ENCODE data around the gene HSBP1. TPM values are rescaled to one million over a fixed set of nuclear protein-coding genes. Genes with fewer than 3 reads are reported as not detected.

Gene HSBP1
- total and polyA plus RNA-seq, 4 experiments from 2014 or later = 27.3 to 35.2 (median 32.5) TPM

GRCh38 chr16:83830091-83830768 lies 22.5 kb downstream of the HSBP1 start:
- Mint-ChIP-seq H3K27ac (peak overlapping the region in 1 of 7 donors; percentile 30), H3K4me3 (no peak overlapping the region), H3K27me3 (peaks cover 0 to under 1% of the 10 kb centered on the region in 2 donors), H3K9me3 (peaks cover 0 to 1% (median 0%) of the 10 kb centered on the region in 8 donors), H3K4me1 (peaks cover 2 to 9% (median 5%) of the 10 kb centered on the region in 4 donors), H3K36me3 (no peaks in the 10 kb centered on the region)
- no peaks in the 10 kb centered on the region for H3K27me3 ChIP-seq (ENCODE audit: insufficient read depth, low read length)
- H3K4me1 ChIP-seq (ENCODE audit: insufficient read depth, low read length) = no peaks in the 10 kb centered on the region
- H3K4me3 ChIP-seq (ENCODE audit: low read length in 2 of 2) = no peak overlapping the region
- intact Hi-C loops (cut with micrococcal nuclease) = no loop called here
- CTCF ChIA-PET (ENCODE audit: partially characterized antibody) = interaction anchor here (1.1 kb wide), 1 partner anchor 12 kb away, joined by 3 read pairs; no protein-coding TSS in a partner anchor
- no peaks in the 10 kb centered on the region for H3K36me3 ChIP-seq (ENCODE audit: insufficient read depth, low read length)
- no peak overlapping the region for H3K27ac ChIP-seq (ENCODE audit: low read depth, low read length)
- DNase-seq = no peak
- H3K9me3 ChIP-seq (ENCODE audit: control insufficient read depth in 1 of 2, low read length in 2 of 2) = no peaks in the 10 kb centered on the region
- POLR2A ChIA-PET (ENCODE audit: partially characterized antibody) = no interaction called here

GRCh38 chr16:83830769-83831455 lies 23.1 kb downstream of the HSBP1 start:
- peak overlapping the region in 1 of 7 donors; percentile 30 for H3K27ac Mint-ChIP-seq
- Histone ChIP-seq H3K27me3 (ENCODE audit: insufficient read depth, low read length) (no peaks in the 10 kb centered on the region), H3K4me1 (ENCODE audit: insufficient read depth, low read length) (peaks cover 5% of the 10 kb centered on the region), H3K27ac (ENCODE audit: low read depth, low read length) (no peak overlapping the region), H3K36me3 (ENCODE audit: insufficient read depth, low read length) (no peaks in the 10 kb centered on the region), H3K9me3 (ENCODE audit: control insufficient read depth in 1 of 2, low read length in 2 of 2) (no peaks in the 10 kb centered on the region), H3K4me3 (ENCODE audit: low read length in 2 of 2) (no peak overlapping the region)
- ChIA-PET CTCF (ENCODE audit: partially characterized antibody) (interaction anchor here (1.1 kb wide), 1 partner anchor 11 kb away, joined by 3 read pairs; no protein-coding TSS in a partner anchor), POLR2A (ENCODE audit: partially characterized antibody) (no interaction called here)
- H3K4me1 Mint-ChIP-seq = peaks cover 5 to 13% (median 10%) of the 10 kb centered on the region in 4 donors
- peaks cover 0 to 1% (median 0%) of the 10 kb centered on the region in 8 donors for H3K9me3 Mint-ChIP-seq
- no peaks in the 10 kb centered on the region for H3K36me3 Mint-ChIP-seq
- peaks cover 0 to 1% of the 10 kb centered on the region in 2 donors for H3K27me3 Mint-ChIP-seq
- H3K4me3 Mint-ChIP-seq = no peak overlapping the region
- intact Hi-C loops (cut with micrococcal nuclease) = no loop called here
- no peak for DNase-seq

GRCh38 chr16:83831456-83831987 lies 23.7 kb downstream of the HSBP1 start:
- Mint-ChIP-seq H3K36me3 (no peaks in the 10 kb centered on the region), H3K4me1 (peaks cover 7 to 17% (median 13%) of the 10 kb centered on the region in 4 donors), H3K4me3 (no peak overlapping the region), H3K27me3 (peaks cover 0 to 3% of the 10 kb centered on the region in 2 donors), H3K9me3 (peaks cover 0 to 1% (median 0%) of the 10 kb centered on the region in 8 donors), H3K27ac (no peak overlapping the region)
- Histone ChIP-seq H3K4me1 (ENCODE audit: insufficient read depth, low read length) (peaks cover 11% of the 10 kb centered on the region), H3K9me3 (ENCODE audit: control insufficient read depth in 1 of 2, low read length in 2 of 2) (no peaks in the 10 kb centered on the region), H3K36me3 (ENCODE audit: insufficient read depth, low read length) (no peaks in the 10 kb centered on the region), H3K4me3 (ENCODE audit: low read length in 2 of 2) (no peak overlapping the region), H3K27ac (ENCODE audit: low read depth, low read length) (no peak overlapping the region), H3K27me3 (ENCODE audit: insufficient read depth, low read length) (no peaks in the 10 kb centered on the region)
- ChIA-PET POLR2A (ENCODE audit: partially characterized antibody) (no interaction called here), CTCF (ENCODE audit: partially characterized antibody) (no interaction called here)
- DNase-seq = no peak
- intact Hi-C loops (cut with micrococcal nuclease) = no loop called here

DNA sequence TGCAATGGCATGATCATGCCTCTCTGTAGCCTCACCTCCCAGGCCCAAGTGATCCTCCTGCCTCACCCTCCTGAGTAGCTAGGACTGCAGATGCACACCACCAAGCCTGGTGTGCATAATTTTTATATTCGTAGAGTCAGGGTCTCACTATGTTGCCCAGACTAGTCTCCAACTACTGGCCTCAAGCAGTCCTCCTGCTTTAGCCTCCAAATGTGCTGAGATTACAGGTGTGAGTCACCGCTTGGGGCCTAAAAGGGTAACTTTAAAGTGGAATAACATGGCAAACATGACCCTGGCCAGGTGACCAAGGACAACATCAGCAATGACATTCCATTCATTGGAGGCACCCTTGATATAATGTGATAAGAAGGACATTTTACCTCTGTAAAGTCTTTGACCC lies 26.1 kb downstream of the HSBP1 start:
- Histone ChIP-seq H3K27me3 (ENCODE audit: insufficient read depth, low read length) (no peaks in the 10 kb centered on the region), H3K4me3 (ENCODE audit: low read length in 2 of 2) (no peak overlapping the region), H3K36me3 (ENCODE audit: insufficient read depth, low read length) (no peaks in the 10 kb centered on the region), H3K4me1 (ENCODE audit: insufficient read depth, low read length) (peaks cover 14% of the 10 kb centered on the region), H3K9me3 (ENCODE audit: control insufficient read depth in 1 of 2, low read length in 2 of 2) (no peaks in the 10 kb centered on the region), H3K27ac (ENCODE audit: low read depth, low read length) (no peak overlapping the region)
- no peak overlapping the region for H3K4me3 Mint-ChIP-seq
- H3K9me3 Mint-ChIP-seq = peaks cover 0 to 1% (median 0%) of the 10 kb centered on the region in 8 donors
- no peaks in the 10 kb centered on the region for H3K36me3 Mint-ChIP-seq
- intact Hi-C loops (cut with micrococcal nuclease) = no loop called here
- CTCF ChIA-PET (ENCODE audit: partially characterized antibody) = interaction anchor here (1.3 kb wide), 1 partner anchor 9 kb away, joined by 5 read pairs; no protein-coding TSS in a partner anchor
- POLR2A ChIA-PET (ENCODE audit: partially characterized antibody) = no interaction called here
- DNase-seq = no peak
- no peak overlapping the region for H3K27ac Mint-ChIP-seq
- peaks cover 6 to 8% of the 10 kb centered on the region in 2 donors for H3K27me3 Mint-ChIP-seq
- peaks cover 7 to 23% (median 14%) of the 10 kb centered on the region in 4 donors for H3K4me1 Mint-ChIP-seq

GRCh38 chr16:83835586-83836566 lies 28.1 kb downstream of the HSBP1 start:
- Histone ChIP-seq H3K27me3 (ENCODE audit: insufficient read depth, low read length) (no peaks in the 10 kb centered on the region), H3K27ac (ENCODE audit: low read depth, low read length) (no peak overlapping the region), H3K4me3 (ENCODE audit: low read length in 2 of 2) (no peak overlapping the region), H3K36me3 (ENCODE audit: insufficient read depth, low read length) (no peaks in the 10 kb centered on the region), H3K9me3 (ENCODE audit: control insufficient read depth in 1 of 2, low read length in 2 of 2) (no peaks in the 10 kb centered on the region), H3K4me1 (ENCODE audit: insufficient read depth, low read length) (peaks cover 14% of the 10 kb centered on the region)
- peak in 3 of 5 donors; percentile 4 to 41 (median 10) for DNase-seq
- peak overlapping the region in 1 of 7 donors; percentile 75 for H3K27ac Mint-ChIP-seq
- H3K9me3 Mint-ChIP-seq = no peaks in the 10 kb centered on the region
- H3K4me3 Mint-ChIP-seq = peak overlapping the region in 5 of 8 donors; percentile 6 to 63 (median 57)
- peaks cover 7 to 23% (median 14%) of the 10 kb centered on the region in 4 donors for H3K4me1 Mint-ChIP-seq
- ChIA-PET CTCF (ENCODE audit: partially characterized antibody) (interaction anchor here (1.0 to 2.5 kb wide), 3 partner anchors 9 to 351 kb away, joined by 3 to 9 read pairs (median 4); partner anchors contain the start of gene TAF1C), POLR2A (ENCODE audit: partially characterized antibody) (interaction anchor here (0.6 kb wide), 1 partner anchor 682 kb away, joined by 4 read pairs; no protein-coding TSS in a partner anchor)
- no peaks in the 10 kb centered on the region for H3K36me3 Mint-ChIP-seq
- H3K27me3 Mint-ChIP-seq = peaks cover 7 to 8% of the 10 kb centered on the region in 2 donors
- intact Hi-C loops (cut with micrococcal nuclease) = no loop called here

- CTCF ChIA-PET (ENCODE audit: partially characterized antibody) = interaction anchor here (1.2 to 2.5 kb wide), 2 partner anchors 11 to 13 kb away, joined by 4 to 9 read pairs; no protein-coding TSS in a partner anchor
- Mint-ChIP-seq H3K9me3 (no peaks in the 10 kb centered on the region), H3K4me1 (peaks cover 7 to 23% (median 14%) of the 10 kb centered on the region in 4 donors), H3K36me3 (no peaks in the 10 kb centered on the region), H3K27me3 (peaks cover 7 to 8% of the 10 kb centered on the region in 2 donors), H3K27ac (peak overlapping the region in 1 of 7 donors; percentile 41), H3K4me3 (no peak overlapping the region)
- Histone ChIP-seq H3K36me3 (ENCODE audit: insufficient read depth, low read length) (no peaks in the 10 kb centered on the region), H3K27ac (ENCODE audit: low read depth, low read length) (no peak overlapping the region), H3K27me3 (ENCODE audit: insufficient read depth, low read length) (no peaks in the 10 kb centered on the region), H3K4me1 (ENCODE audit: insufficient read depth, low read length) (peaks cover 14% of the 10 kb centered on the region), H3K4me3 (ENCODE audit: low read length in 2 of 2) (no peak overlapping the region), H3K9me3 (ENCODE audit: control insufficient read depth in 1 of 2, low read length in 2 of 2) (no peaks in the 10 kb centered on the region)
- no peak for DNase-seq
- POLR2A ChIA-PET (ENCODE audit: partially characterized antibody) = no interaction called here
- intact Hi-C loops (cut with micrococcal nuclease) = no loop called here
These were observed 29.8 kb downstream of the HSBP1 start for GRCh38 chr16:83837566-83837965.

Data from CD4-positive, alpha-beta memory T cell (primary cell).